ENCODE measurements around the gene MGAT5. TPM values are rescaled to one million over a fixed set of nuclear protein-coding genes. Genes with fewer than 3 reads are reported as not detected.
A peak's percentile ranks its signal among the peaks of the same experiment; 100 is the strongest.

MGAT5 gene
- total RNA-seq, 1 donor from 2014 or later: 21.2 TPM

DNA sequence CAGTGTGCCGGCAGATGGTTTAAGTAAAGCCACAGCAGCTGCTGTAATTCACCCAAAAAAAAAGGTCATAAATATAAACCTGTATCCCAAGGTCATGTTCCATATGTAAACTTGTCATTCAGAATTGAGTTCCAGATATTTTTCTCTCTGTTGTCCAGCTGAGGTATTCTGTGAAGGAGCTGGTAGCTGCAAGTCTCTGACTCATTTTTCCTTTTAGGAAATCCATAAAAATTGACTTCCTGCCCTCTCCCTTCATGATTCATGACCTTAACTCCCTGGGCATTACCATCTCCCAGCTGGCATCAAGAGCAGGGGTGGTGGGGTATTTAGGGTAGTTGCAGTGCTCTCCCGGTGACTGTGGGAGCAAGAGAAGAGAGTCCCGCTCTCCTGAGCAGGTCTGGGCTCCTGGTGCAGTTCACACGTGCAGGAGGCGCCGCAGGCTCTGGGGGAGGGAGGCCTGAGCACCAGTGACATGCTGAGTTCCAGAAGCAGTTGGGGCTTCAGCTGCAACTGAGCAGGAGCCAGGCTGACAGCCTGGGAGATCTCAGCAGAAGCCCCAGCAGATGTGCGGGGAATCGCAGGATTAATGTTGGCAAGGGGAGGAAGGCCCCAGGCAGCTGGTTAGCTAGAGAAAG is 192.6 kb downstream of the MGAT5 start:
- Mint-ChIP-seq H3K27me3 (ENCODE audit: insufficient read depth, low read depth) (peaks cover 9% of the 10 kb centered on the region), H3K4me1 (peaks cover 26% of the 10 kb centered on the region), H3K36me3 (peaks cover 7% of the 10 kb centered on the region), H3K4me3 (no peak overlapping the region), H3K27ac (peak overlapping the region; percentile 66), H3K9me3 (no peaks in the 10 kb centered on the region)
- no peak overlapping the region for H3K4me3 ChIP-seq
- H3K27me3 ChIP-seq: no peaks in the 10 kb centered on the region
- no peak overlapping the region for H3K27ac ChIP-seq
- no peak for TF ChIP-seq EZH2phosphoT487 (IDR thresholded peaks at IDR 0.05)
- no peaks in the 10 kb centered on the region for H3K79me2 ChIP-seq (ENCODE audit: low read depth)
- no peaks in the 10 kb centered on the region for H3K36me3 ChIP-seq
- no peaks in the 10 kb centered on the region for H3K9me3 ChIP-seq (ENCODE audit: low read depth)
- no peak overlapping the region for H3K4me2 ChIP-seq
- DNase-seq (ENCODE audit: low spot score): no peak
- H3K4me1 ChIP-seq: peaks cover 4% of the 10 kb centered on the region
- peaks cover 3% of the 10 kb centered on the region for H4K20me1 ChIP-seq (ENCODE audit: low read depth)
- H3F3A ChIP-seq (ENCODE audit: low read depth): no peaks in the 10 kb centered on the region
- H2AFZ ChIP-seq (replicated peaks): no peak overlapping the region
- no peak overlapping the region for H3K9ac ChIP-seq

GRCh38 chr2:134447669-134448068 is 193.8 kb downstream of the MGAT5 start:
- H3F3A ChIP-seq (ENCODE audit: low read depth): no peaks in the 10 kb centered on the region
- TF ChIP-seq EZH2 (IDR thresholded peaks at IDR 0.05) (no peak), EZH2phosphoT487 (IDR thresholded peaks at IDR 0.05) (no peak)
- TF ChIP-seq, protein P1, sequence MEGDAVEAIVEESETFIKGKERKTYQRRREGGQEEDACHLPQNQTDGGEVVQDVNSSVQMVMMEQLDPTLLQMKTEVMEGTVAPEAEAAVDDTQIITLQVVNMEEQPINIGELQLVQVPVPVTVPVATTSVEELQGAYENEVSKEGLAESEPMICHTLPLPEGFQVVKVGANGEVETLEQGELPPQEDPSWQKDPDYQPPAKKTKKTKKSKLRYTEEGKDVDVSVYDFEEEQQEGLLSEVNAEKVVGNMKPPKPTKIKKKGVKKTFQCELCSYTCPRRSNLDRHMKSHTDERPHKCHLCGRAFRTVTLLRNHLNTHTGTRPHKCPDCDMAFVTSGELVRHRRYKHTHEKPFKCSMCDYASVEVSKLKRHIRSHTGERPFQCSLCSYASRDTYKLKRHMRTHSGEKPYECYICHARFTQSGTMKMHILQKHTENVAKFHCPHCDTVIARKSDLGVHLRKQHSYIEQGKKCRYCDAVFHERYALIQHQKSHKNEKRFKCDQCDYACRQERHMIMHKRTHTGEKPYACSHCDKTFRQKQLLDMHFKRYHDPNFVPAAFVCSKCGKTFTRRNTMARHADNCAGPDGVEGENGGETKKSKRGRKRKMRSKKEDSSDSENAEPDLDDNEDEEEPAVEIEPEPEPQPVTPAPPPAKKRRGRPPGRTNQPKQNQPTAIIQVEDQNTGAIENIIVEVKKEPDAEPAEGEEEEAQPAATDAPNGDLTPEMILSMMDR (IDR thresholded peaks at IDR 0.05): no peak
- no peak overlapping the region for H3K9ac ChIP-seq
- no peak overlapping the region for H3K27ac ChIP-seq
- Mint-ChIP-seq H3K36me3 (peaks cover 3% of the 10 kb centered on the region), H3K4me1 (peaks cover 26% of the 10 kb centered on the region), H3K27me3 (ENCODE audit: insufficient read depth, low read depth) (peaks cover 9% of the 10 kb centered on the region), H3K27ac (no peak overlapping the region), H3K9me3 (no peaks in the 10 kb centered on the region), H3K4me3 (no peak overlapping the region)
- no peaks in the 10 kb centered on the region for H3K27me3 ChIP-seq
- H3K4me3 ChIP-seq: no peak overlapping the region
- peaks cover 3% of the 10 kb centered on the region for H4K20me1 ChIP-seq (ENCODE audit: low read depth)
- peaks cover 4% of the 10 kb centered on the region for H3K4me1 ChIP-seq
- no peaks in the 10 kb centered on the region for H3K36me3 ChIP-seq
- H3K4me2 ChIP-seq: no peak overlapping the region
- no peak for DNase-seq (ENCODE audit: low spot score)
- H3K9me3 ChIP-seq (ENCODE audit: low read depth): no peaks in the 10 kb centered on the region
- H3K79me2 ChIP-seq (ENCODE audit: low read depth): no peaks in the 10 kb centered on the region
- H2AFZ ChIP-seq (replicated peaks): no peak overlapping the region

GRCh38 chr2:134448650-134449049 is 194.8 kb downstream of the MGAT5 start:
- Histone ChIP-seq H4K20me1 (ENCODE audit: low read depth) (peaks cover 3% of the 10 kb centered on the region), H3K27me3 (no peaks in the 10 kb centered on the region), H3K9me3 (ENCODE audit: low read depth) (no peaks in the 10 kb centered on the region), H3K4me3 (no peak overlapping the region), H3K36me3 (no peaks in the 10 kb centered on the region), H3K4me2 (no peak overlapping the region), H2AFZ (replicated peaks) (no peak overlapping the region), H3F3A (ENCODE audit: low read depth) (no peaks in the 10 kb centered on the region), H3K4me1 (peaks cover 4% of the 10 kb centered on the region), H3K79me2 (ENCODE audit: low read depth) (no peaks in the 10 kb centered on the region), H3K9ac (no peak overlapping the region), H3K27ac (no peak overlapping the region)
- Mint-ChIP-seq H3K4me1 (peaks cover 26% of the 10 kb centered on the region), H3K27ac (no peak overlapping the region), H3K36me3 (no peaks in the 10 kb centered on the region), H3K27me3 (ENCODE audit: insufficient read depth, low read depth) (peaks cover 9% of the 10 kb centered on the region), H3K9me3 (no peaks in the 10 kb centered on the region), H3K4me3 (no peak overlapping the region)
- TF ChIP-seq EZH2 (IDR thresholded peaks at IDR 0.05): no peak
- TF ChIP-seq, protein P1 (IDR thresholded peaks at IDR 0.05): no peak
- TF ChIP-seq EZH2phosphoT487 (IDR thresholded peaks at IDR 0.05): no peak
- DNase-seq (ENCODE audit: low spot score): no peak

DNA sequence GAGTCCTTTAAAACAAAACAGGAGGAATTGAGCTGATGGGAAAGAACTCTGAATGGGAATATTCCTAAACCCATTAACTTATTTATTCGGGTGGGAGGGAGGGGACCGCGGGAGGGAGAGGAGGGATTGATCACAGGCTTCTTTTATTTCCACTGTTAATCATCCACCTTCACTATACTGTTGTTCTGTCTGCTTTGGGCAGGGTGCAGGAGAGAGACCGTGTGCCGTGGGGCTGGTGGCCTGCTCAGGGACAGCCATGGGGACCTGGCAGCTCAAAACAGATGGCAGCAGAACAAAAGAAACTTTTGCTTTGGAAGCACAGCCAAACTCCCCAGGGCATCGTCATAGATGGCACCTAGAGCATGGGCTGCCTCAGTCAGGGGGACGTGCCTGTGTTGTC is 195.3 kb downstream of the MGAT5 start:
- Mint-ChIP-seq H3K9me3 (no peaks in the 10 kb centered on the region), H3K27ac (no peak overlapping the region), H3K36me3 (no peaks in the 10 kb centered on the region), H3K4me1 (peaks cover 26% of the 10 kb centered on the region), H3K4me3 (no peak overlapping the region), H3K27me3 (ENCODE audit: insufficient read depth, low read depth) (peaks cover 9% of the 10 kb centered on the region)
- no peaks in the 10 kb centered on the region for H3K27me3 ChIP-seq
- H3K27ac ChIP-seq: no peak overlapping the region
- no peaks in the 10 kb centered on the region for H3K79me2 ChIP-seq (ENCODE audit: low read depth)
- H3F3A ChIP-seq (ENCODE audit: low read depth): no peaks in the 10 kb centered on the region
- H3K4me2 ChIP-seq: no peak overlapping the region
- H3K9ac ChIP-seq: no peak overlapping the region
- no peak overlapping the region for H3K4me3 ChIP-seq
- H3K4me1 ChIP-seq: peaks cover 4% of the 10 kb centered on the region
- no peaks in the 10 kb centered on the region for H3K9me3 ChIP-seq (ENCODE audit: low read depth)
- peaks cover 3% of the 10 kb centered on the region for H4K20me1 ChIP-seq (ENCODE audit: low read depth)
- no peak for DNase-seq (ENCODE audit: low spot score)
- H3K36me3 ChIP-seq: no peaks in the 10 kb centered on the region
- H2AFZ ChIP-seq (replicated peaks): no peak overlapping the region
- TF ChIP-seq, protein P1 (IDR thresholded peaks at IDR 0.05): no peak
- TF ChIP-seq EZH2phosphoT487 (IDR thresholded peaks at IDR 0.05) (no peak), EZH2 (IDR thresholded peaks at IDR 0.05) (no peak)
